Measurements from ENCODE around the gene DNAAF1. TPM values are rescaled to one million over a fixed set of nuclear protein-coding genes. Genes with fewer than 3 reads are reported as not detected.

Gene DNAAF1
- polyA plus RNA-seq, 1 donor (not counting 4 experiments of a cell fraction or from before 2014, with no cell fraction given) = 0.01 TPM

GRCh38 chr16:84177741-84178073 is 32.6 kb downstream of the DNAAF1 start:
- no peak for TF ChIP-seq EZH2 (IDR thresholded peaks at IDR 0.05; ENCODE audit: low read length)
- TF ChIP-seq CTCF (optimal IDR thresholded peaks at IDR 0.05 in 1 of 3, IDR thresholded peaks at IDR 0.05 in 1 of 3, conservative IDR thresholded peaks at IDR 0.05 in 1 of 3; ENCODE audit: extremely low read depth in 1 of 3, insufficient read depth in 2 of 3, low read length in 3 of 3) = no peak
- DNase-seq (ENCODE audit: low read depth, low spot score) (no peak), FAIRE-seq (no peak)
- peak overlapping the region; percentile 50 for H3K9ac ChIP-seq (ENCODE audit: control insufficient read depth, extremely low read depth, insufficient read depth, low read length)
- H3K9me3 ChIP-seq (ENCODE audit: control insufficient read depth, low read depth, low read length) = no peaks in the 10 kb centered on the region
- peaks cover 12 to 13% of the 10 kb centered on the region in 2 experiments for H3K36me3 ChIP-seq (ENCODE audit: control insufficient read depth in 2 of 2, extremely low read depth in 1 of 2, insufficient read depth in 2 of 2, low read length in 2 of 2)
- peak overlapping the region; percentile 56 for H3K27ac ChIP-seq (ENCODE audit: control insufficient read depth, insufficient read depth, low read length)
- H3K4me1 ChIP-seq (ENCODE audit: control insufficient read depth, extremely low read depth, insufficient read depth, low read length) = peaks cover 29% of the 10 kb centered on the region
- H2AFZ ChIP-seq (ENCODE audit: control insufficient read depth, low read length) = no peak overlapping the region
- H3K4me3 ChIP-seq (ENCODE audit: control insufficient read depth in 2 of 3, extremely low read depth in 1 of 3, insufficient read depth in 2 of 3, low read depth in 1 of 3, low read length in 3 of 3) = no peak overlapping the region
- no peaks in the 10 kb centered on the region for H3K9me1 ChIP-seq (ENCODE audit: control insufficient read depth, extremely low read depth, insufficient read depth, low read length)
- H3K27me3 ChIP-seq (ENCODE audit: control insufficient read depth, extremely low read depth, insufficient read depth, low read length) = no peaks in the 10 kb centered on the region
- dilution Hi-C loops (cut with MboI; ENCODE audit: extremely low pct_ligation_motif_present, low sequenced_read_pairs) = no loop called here
- peak overlapping the region; percentile 83 for H3K4me2 ChIP-seq (ENCODE audit: control insufficient read depth, extremely low read depth, insufficient read depth, low read depth, low read length)
- H3K79me2 ChIP-seq (ENCODE audit: control insufficient read depth, insufficient read depth, low read length) = no peaks in the 10 kb centered on the region
- peaks cover 2% of the 10 kb centered on the region for H4K20me1 ChIP-seq (ENCODE audit: control insufficient read depth, extremely low read depth, insufficient read depth, low read length)

GRCh38 chr16:84178146-84178765 is 33.1 kb downstream of the DNAAF1 start:
- Histone ChIP-seq H4K20me1 (ENCODE audit: control insufficient read depth, extremely low read depth, insufficient read depth, low read length) (peaks cover 2% of the 10 kb centered on the region), H2AFZ (ENCODE audit: control insufficient read depth, low read length) (no peak overlapping the region), H3K9me3 (ENCODE audit: control insufficient read depth, low read depth, low read length) (no peaks in the 10 kb centered on the region), H3K9me1 (ENCODE audit: control insufficient read depth, extremely low read depth, insufficient read depth, low read length) (no peaks in the 10 kb centered on the region), H3K27me3 (ENCODE audit: control insufficient read depth, extremely low read depth, insufficient read depth, low read length) (no peaks in the 10 kb centered on the region), H3K4me3 (ENCODE audit: control insufficient read depth in 2 of 3, extremely low read depth in 1 of 3, insufficient read depth in 2 of 3, low read depth in 1 of 3, low read length in 3 of 3) (no peak overlapping the region), H3K4me1 (ENCODE audit: control insufficient read depth, extremely low read depth, insufficient read depth, low read length) (peaks cover 29% of the 10 kb centered on the region), H3K27ac (ENCODE audit: control insufficient read depth, insufficient read depth, low read length) (peak overlapping the region; percentile 56), H3K79me2 (ENCODE audit: control insufficient read depth, insufficient read depth, low read length) (peaks cover 3% of the 10 kb centered on the region), H3K4me2 (ENCODE audit: control insufficient read depth, extremely low read depth, insufficient read depth, low read depth, low read length) (no peak overlapping the region), H3K36me3 (ENCODE audit: control insufficient read depth in 2 of 2, extremely low read depth in 1 of 2, insufficient read depth in 2 of 2, low read length in 2 of 2) (peaks cover 13 to 17% of the 10 kb centered on the region in 2 experiments), H3K9ac (ENCODE audit: control insufficient read depth, extremely low read depth, insufficient read depth, low read length) (no peak overlapping the region)
- TF ChIP-seq CTCF (optimal IDR thresholded peaks at IDR 0.05 in 1 of 3, IDR thresholded peaks at IDR 0.05 in 1 of 3, conservative IDR thresholded peaks at IDR 0.05 in 1 of 3; ENCODE audit: extremely low read depth in 1 of 3, insufficient read depth in 2 of 3, low read length in 3 of 3) = no peak
- TF ChIP-seq EZH2 (IDR thresholded peaks at IDR 0.05; ENCODE audit: low read length) = no peak
- dilution Hi-C loops (cut with MboI; ENCODE audit: extremely low pct_ligation_motif_present, low sequenced_read_pairs) = no loop called here
- DNase-seq (ENCODE audit: low read depth, low spot score) = no peak
- no peak for FAIRE-seq

All from keratinocyte (primary cell).